GM19193 (cell line): ENCODE results near the gene RPS15.

Experiments used
- POLR2A ChIP-seq: IDR thresholded peaks from 4 replicates; pipeline ENCODE4 v1.6.1; 2011; ENCODE audit not compliant: insufficient read depth, insufficient read length; ENCODE audit errors: extremely low read depth

RPS15 gene

GRCh38 chr19:1465191-1466016 lies 27.2 kb downstream of the RPS15 start:
- no peak for TF ChIP-seq POLR2A

- TF ChIP-seq POLR2A, result no peak
These were observed 27.8 kb downstream of the RPS15 start for GRCh38 chr19:1466018-1466460.

DNA sequence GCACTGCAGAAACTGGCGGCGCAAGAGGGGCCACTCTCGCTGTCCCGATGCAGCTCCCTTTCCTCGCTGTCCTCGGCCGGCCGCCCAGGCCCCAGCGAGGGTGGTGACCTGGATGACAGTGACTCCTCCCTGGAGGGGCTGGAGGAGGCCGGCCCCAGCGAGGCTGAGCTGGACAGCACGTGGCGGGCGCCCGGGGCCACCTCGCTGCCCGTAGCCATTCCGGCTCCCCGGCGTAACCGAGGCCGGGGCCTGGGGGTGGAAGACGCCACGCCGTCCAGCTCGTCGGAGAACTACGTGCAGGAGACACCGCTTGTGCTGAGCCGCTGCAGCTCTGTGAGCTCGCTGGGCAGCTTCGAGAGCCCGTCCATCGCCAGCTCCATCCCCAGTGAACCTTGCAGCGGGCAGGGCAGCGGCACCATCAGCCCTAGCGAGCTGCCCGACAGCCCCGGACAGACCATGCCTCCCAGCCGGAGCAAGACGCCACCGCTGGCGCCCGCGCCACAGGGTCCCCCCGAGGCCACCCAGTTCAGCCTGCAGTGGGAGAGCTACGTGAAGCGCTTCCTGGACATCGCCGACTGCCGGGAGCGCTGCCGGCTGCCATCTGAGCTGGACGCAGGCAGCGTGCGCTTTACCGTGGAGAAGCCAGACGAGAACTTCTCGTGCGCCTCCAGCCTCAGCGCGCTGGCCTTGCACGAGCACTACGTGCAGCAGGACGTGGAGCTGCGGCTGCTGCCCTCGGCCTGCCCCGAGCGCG lies 28.4 kb downstream of the RPS15 start:
- TF ChIP-seq POLR2A, result no peak

DNA sequence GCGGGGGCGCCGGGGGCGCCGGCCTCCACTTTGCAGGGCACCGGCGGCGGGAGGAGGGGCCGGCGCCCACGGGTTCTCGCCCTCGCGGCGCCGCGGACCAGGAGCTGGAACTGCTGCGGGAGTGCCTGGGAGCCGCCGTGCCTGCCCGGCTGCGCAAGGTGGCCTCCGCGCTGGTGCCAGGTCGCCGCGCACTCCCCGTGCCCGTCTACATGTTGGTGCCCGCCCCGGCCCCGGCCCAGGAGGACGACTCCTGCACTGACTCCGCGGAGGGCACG lies 29.0 kb downstream of the RPS15 start:
- TF ChIP-seq POLR2A, result no peak

GRCh38 chr19:1467490-1468273 lies 29.5 kb downstream of the RPS15 start:
- TF ChIP-seq POLR2A, result no peak

DNA sequence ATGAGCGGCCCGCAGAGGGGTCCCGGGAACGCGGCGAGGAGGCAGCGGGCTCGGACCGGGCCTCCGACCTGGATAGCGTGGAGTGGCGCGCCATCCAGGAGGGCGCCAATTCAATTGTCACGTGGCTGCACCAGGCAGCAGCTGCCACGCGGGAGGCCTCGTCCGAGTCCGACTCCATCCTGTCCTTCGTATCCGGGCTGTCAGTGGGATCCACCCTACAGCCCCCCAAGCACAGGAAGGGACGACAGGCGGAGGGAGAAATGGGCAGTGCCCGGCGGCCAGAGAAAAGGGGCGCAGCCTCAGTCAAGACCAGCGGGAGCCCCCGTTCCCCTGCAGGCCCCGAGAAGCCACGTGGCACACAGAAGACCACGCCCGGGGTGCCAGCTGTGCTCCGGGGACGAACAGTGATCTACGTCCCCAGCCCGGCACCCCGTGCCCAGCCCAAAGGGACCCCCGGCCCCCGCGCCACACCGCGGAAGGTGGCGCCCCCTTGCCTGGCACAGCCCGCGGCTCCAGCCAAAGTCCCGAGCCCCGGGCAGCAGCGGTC lies 30.2 kb downstream of the RPS15 start:
- no peak for TF ChIP-seq POLR2A

DNA sequence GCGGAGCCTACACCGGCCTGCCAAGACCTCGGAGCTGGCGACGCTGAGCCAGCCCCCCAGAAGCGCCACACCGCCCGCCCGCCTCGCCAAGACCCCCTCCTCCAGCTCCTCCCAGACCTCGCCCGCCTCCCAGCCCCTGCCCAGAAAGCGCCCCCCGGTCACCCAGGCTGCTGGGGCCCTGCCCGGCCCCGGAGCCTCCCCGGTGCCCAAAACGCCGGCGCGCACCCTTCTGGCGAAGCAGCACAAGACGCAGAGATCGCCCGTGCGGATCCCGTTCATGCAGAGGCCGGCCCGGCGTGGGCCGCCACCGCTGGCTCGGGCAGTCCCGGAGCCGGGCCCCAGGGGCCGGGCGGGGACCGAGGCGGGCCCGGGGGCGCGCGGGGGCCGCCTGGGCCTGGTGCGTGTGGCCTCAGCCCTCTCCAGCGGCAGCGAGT lies 30.6 kb downstream of the RPS15 start:
- no peak for TF ChIP-seq POLR2A

DNA sequence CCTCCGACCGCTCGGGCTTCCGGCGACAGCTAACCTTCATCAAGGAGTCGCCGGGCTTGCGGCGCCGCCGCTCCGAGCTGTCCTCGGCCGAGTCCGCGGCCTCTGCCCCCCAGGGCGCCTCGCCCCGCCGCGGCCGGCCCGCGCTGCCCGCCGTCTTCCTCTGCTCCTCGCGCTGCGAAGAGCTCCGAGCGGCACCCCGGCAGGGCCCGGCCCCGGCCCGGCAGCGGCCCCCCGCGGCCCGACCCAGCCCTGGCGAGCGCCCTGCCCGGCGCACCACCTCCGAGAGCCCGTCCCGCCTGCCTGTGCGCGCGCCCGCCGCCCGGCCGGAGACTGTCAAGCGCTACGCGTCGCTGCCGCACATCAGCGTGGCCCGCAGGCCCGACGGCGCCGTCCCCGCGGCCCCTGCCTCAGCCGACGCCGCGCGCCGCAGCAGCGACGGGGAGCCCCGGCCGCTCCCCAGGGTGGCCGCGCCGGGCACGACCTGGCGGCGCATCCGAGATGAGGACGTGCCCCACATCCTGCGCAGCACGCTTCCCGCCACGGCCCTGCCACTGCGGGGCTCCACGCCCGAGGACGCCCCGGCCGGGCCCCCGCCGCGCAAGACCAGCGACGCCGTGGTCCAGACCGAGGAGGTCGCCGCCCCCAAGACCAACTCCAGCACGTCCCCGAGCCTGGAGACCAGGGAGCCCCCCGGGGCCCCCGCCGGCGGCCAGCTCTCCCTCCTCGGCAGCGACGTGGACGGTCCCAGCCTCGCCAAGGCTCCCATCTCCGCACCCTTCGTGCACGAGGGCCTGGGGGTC lies 31.3 kb downstream of the RPS15 start:
- TF ChIP-seq POLR2A, result no peak

- no peak for TF ChIP-seq POLR2A
These were observed 31.8 kb downstream of the RPS15 start for GRCh38 chr19:1470055-1470304.

DNA sequence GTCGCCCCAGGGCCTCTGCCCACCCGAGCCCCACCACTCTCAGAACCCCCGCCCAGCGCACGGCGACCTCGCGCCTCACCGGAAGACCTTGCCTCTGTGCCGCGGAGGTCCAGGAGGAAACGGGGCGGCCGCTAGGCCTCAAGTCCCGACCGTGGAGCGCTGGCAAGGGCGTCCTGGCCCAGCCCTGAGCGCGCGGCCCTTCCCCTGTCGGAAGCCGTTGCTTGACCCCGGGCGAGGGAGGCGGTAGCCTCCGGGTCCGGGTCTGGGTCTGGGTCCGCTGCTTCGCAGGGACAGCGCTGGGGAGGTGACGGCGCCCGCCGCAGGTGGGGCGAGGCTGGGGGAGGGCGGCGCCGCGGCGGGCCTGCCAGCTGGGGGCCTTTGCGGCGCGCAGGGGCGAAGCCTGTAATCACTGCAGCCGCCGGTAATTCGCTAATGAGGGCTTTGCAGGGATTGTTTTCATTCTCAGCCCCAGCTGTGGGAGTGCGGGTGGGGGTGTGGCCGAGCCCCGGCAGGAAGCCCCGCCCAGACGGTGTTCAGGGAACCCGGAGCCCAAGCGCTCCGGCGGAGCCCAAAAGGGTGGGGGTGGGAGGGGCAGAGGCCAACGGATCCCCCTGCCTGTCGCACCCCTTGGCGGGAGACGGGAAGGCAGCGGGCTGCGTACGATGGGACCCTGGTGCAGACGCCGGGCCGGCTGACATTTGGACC lies 32.3 kb downstream of the RPS15 start:
- no peak for TF ChIP-seq POLR2A

GRCh38 chr19:1471010-1471514 lies 32.9 kb downstream of the RPS15 start:
- no peak for TF ChIP-seq POLR2A

- no peak for TF ChIP-seq POLR2A
These were observed 33.4 kb downstream of the RPS15 start for GRCh38 chr19:1471515-1472160.

DNA sequence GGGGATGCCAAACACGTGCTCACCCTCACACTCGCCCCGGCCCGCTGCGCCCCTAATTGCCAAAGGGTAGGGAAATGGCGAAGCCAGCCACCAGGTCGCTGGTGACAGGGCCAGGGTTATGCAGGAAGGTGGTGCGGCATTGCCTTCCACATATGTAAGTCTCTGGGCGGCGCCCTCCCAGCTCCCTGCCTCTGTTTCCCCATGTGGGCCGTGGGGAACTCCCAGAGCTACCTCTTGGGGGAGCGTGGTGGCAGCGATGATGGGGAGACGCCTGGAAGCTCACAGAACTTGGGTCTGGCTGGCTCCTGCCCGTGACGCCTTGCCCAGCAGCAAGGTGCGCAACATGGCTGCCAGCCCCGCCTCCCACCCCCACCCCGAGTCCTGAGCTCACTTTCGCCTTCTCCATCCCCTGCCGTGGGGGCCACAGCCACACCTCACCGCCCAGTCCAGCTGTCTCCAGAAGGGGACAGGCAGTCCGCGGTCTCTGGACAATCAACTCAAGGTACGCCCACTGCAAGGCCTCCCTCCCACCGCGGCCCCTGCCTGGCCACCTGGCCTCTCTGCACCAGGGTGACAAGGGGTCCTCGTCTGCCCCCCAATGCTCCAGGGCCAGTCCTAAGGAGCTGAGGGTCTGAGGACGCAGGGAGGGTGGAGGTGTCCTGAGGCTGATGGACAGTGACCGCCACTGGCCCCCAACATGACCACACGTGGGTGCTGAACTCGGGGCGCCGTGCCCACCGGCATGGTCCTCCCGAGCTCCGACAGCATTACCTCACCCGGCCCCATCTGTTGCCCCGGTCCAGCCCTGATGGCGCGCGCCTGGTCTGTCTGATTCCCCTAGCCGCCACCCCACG lies 34.3 kb downstream of the RPS15 start:
- TF ChIP-seq POLR2A, result no peak
